ENCODE results near the gene DEPDC5. TPM values are rescaled to one million over a fixed set of nuclear protein-coding genes. Genes with fewer than 3 reads are reported as not detected.

DEPDC5 gene
- total and polyA plus RNA-seq, 12 donors, result 14.4 to 35.9 (median 23.1) TPM

DNA sequence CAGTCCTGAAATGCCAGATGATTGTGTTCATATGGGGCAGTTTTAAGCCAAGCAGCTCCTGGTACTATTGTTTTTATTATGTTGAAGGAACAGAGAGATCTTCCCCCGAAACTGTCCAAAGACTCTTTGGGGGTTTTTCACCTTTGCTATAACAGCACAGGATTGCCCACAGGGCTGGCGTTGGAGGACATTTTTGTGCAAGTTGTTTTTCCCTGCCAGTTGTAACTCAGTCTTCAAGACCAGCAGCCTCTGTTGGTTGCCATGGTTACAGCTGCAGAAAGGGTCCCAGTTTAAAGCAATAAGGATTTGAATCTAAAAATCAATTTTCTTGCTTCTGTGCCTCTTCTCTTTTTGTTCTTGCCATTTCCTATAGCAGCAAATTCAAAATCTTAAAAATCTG, 145.1 kb downstream of the DEPDC5 start:
- H3K9me3 ChIP-seq (replicated peaks in 1 of 3), result no peaks in the 10 kb centered on the region
- H3K27me3 ChIP-seq, result no peaks in the 10 kb centered on the region
- H3K27ac ChIP-seq, result no peak overlapping the region
- H3K36me3 ChIP-seq (replicated peaks in 1 of 2), result peaks cover 0 to 13% of the 10 kb centered on the region in 2 donors
- TF ChIP-seq POLR2A (IDR thresholded peaks at IDR 0.05), result no peak
- TF ChIP-seq, protein P1, sequence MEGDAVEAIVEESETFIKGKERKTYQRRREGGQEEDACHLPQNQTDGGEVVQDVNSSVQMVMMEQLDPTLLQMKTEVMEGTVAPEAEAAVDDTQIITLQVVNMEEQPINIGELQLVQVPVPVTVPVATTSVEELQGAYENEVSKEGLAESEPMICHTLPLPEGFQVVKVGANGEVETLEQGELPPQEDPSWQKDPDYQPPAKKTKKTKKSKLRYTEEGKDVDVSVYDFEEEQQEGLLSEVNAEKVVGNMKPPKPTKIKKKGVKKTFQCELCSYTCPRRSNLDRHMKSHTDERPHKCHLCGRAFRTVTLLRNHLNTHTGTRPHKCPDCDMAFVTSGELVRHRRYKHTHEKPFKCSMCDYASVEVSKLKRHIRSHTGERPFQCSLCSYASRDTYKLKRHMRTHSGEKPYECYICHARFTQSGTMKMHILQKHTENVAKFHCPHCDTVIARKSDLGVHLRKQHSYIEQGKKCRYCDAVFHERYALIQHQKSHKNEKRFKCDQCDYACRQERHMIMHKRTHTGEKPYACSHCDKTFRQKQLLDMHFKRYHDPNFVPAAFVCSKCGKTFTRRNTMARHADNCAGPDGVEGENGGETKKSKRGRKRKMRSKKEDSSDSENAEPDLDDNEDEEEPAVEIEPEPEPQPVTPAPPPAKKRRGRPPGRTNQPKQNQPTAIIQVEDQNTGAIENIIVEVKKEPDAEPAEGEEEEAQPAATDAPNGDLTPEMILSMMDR (IDR thresholded peaks at IDR 0.05), result no peak
- DNase-seq, result no peak
- WGBS, 4 donors, result 88 to 97% (median 93%) methylated on average over 2 of the region's 2 CpGs
- intact Hi-C loops (cut with DNase I), result no loop called here
- H3K4me1 ChIP-seq (replicated peaks in 1 of 2), result no peaks in the 10 kb centered on the region
- no peak overlapping the region for H3K4me3 ChIP-seq

DNA sequence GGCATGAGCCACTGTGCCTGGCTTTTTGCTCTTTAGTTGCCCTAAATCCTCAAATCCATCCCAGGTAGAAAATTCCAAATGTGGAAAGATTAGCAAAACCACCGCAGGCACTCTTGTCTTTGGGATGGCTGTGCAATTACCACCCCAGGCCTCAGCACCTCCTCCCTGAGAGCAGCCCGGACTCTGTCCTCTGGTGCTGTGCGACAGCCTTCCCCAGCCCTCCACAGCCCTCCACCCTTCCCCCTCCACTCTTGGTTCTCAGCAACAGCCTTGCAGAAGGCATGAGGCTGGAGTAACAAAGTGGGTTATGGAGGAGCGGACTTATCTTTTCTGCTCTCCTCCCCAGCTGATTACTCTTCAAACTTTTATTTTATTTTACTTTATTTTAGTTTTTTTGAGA, 145.8 kb downstream of the DEPDC5 start:
- Histone ChIP-seq H3K27ac (no peak overlapping the region), H3K36me3 (replicated peaks in 1 of 2) (peaks cover 0 to 13% of the 10 kb centered on the region in 2 donors), H3K9me3 (replicated peaks in 1 of 3) (no peaks in the 10 kb centered on the region), H3K27me3 (no peaks in the 10 kb centered on the region), H3K4me3 (no peak overlapping the region), H3K4me1 (replicated peaks in 1 of 2) (no peaks in the 10 kb centered on the region)
- WGBS, 4 donors, result 88 to 97% (median 93%) methylated on average over 4 of the region's 4 CpGs
- no peak for DNase-seq
- intact Hi-C loops (cut with DNase I), result no loop called here
- no peak for TF ChIP-seq POLR2A (IDR thresholded peaks at IDR 0.05)
- TF ChIP-seq, protein P1 (IDR thresholded peaks at IDR 0.05), result no peak

DNA sequence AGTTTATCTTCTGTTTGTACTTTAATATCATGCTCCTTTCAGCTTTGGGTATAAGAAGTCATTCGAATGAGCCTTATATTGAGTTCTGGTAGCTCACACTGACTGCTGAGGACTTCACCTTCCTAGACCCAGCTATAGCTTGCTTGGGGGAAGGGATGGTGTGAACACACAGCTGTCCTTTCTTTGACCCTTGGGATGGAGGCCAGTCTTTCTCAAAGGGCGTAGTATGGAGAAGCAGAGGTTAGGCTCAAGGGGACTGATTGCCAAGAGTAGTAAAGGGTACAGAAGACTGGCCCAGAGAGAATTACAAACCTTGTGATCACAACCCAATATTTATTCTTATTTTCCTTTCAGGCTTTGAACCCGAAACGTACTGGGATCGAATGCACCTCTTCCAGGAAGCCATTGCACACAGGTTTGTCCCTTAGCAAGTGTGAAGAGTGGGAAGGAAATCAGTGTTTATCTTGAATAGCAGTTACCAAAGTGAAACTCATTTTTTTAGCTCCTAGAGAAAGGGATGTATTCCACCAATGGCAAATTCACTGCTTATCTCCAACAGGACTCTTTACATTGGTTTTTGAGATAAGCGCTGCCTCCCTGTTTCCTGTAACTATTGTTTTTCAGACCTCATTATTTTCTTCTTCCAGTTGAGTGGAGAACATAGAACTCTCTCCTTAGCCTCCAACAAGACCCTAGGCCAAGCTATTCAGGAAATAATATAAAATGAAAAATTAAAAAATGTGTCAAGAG, 147.7 kb downstream of the DEPDC5 start:
- no peaks in the 10 kb centered on the region for H3K9me3 ChIP-seq (replicated peaks in 1 of 3)
- H3K36me3 ChIP-seq (replicated peaks in 1 of 2), result peaks cover 0 to 17% of the 10 kb centered on the region in 2 donors
- H3K27ac ChIP-seq, result no peak overlapping the region
- no peaks in the 10 kb centered on the region for H3K27me3 ChIP-seq
- intact Hi-C loops (cut with DNase I), result no loop called here
- TF ChIP-seq POLR2A (IDR thresholded peaks at IDR 0.05), result no peak
- TF ChIP-seq, protein P1 (IDR thresholded peaks at IDR 0.05), result no peak
- no peaks in the 10 kb centered on the region for H3K4me1 ChIP-seq (replicated peaks in 1 of 2)
- no peak overlapping the region for H3K4me3 ChIP-seq
- 84 to 95% (median 89%) methylated on average over 6 of the region's 6 CpGs for WGBS, 4 donors
- no peak for DNase-seq

DNA sequence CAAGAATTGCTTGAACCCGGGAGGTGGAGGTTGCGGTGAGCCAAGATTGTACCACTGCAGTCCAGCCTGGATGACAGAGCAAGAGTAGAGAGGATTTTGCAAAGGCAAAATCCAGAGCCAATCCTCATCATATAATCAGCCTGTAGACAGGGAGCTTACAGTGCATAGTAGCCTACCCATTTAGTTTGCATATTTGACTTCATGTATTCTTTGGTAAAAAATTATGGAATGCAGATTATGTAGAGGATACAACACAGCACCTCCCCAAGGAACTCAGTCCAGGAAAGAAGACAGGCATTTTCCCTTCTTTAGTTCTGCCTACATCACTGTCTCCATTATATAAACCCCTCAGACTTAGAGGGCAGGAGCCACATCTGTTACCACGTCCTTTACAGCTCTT, 150.8 kb downstream of the DEPDC5 start:
- Histone ChIP-seq H3K27me3 (no peaks in the 10 kb centered on the region), H3K27ac (no peak overlapping the region), H3K36me3 (replicated peaks in 1 of 2) (peaks cover 0 to 22% of the 10 kb centered on the region in 2 donors), H3K4me1 (replicated peaks in 1 of 2) (no peaks in the 10 kb centered on the region), H3K4me3 (no peak overlapping the region), H3K9me3 (replicated peaks in 1 of 3) (no peaks in the 10 kb centered on the region)
- intact Hi-C loops (cut with DNase I), result no loop called here
- no peak for TF ChIP-seq POLR2A (IDR thresholded peaks at IDR 0.05)
- TF ChIP-seq, protein P1 (IDR thresholded peaks at IDR 0.05), result no peak
- 95 to 100% (median 98%) methylated on average over 3 of the region's 3 CpGs for WGBS, 4 donors
- no peak for DNase-seq
